ENCODE measurements around the gene VEPH1. TPM values are rescaled to one million over a fixed set of nuclear protein-coding genes. Genes with fewer than 3 reads are reported as not detected.

VEPH1 gene
- total RNA-seq, 4 donors from 2014 or later = 5.8 TPM; not detected in 3

- Histone ChIP-seq H3K9me3 (no peaks in the 10 kb centered on the region), H3K27ac (no peak overlapping the region), H3K36me3 (no peaks in the 10 kb centered on the region), H3K27me3 (no peaks in the 10 kb centered on the region), H3K4me3 (no peak overlapping the region), H3K4me1 (no peaks in the 10 kb centered on the region)
- TF ChIP-seq POLR2A (IDR thresholded peaks at IDR 0.05) = no peak
- no peak for DNase-seq
Observed at GRCh38 chr3:157318639-157319288, 184.5 kb downstream of the VEPH1 start.

- TF ChIP-seq POLR2A (IDR thresholded peaks at IDR 0.05) (no peak), CTCF (IDR thresholded peaks at IDR 0.05) (no peak)
- no peaks in the 10 kb centered on the region for H3K4me1 ChIP-seq
- no peaks in the 10 kb centered on the region for H3K9me3 ChIP-seq
- no peaks in the 10 kb centered on the region for H3K27me3 ChIP-seq
- DNase-seq = no peak
- H3K4me3 ChIP-seq = no peak overlapping the region
- H3K27ac ChIP-seq = no peak overlapping the region
- no peaks in the 10 kb centered on the region for H3K36me3 ChIP-seq
Observed at GRCh38 chr3:157317895-157318294, 185.3 kb downstream of the VEPH1 start.

- no peaks in the 10 kb centered on the region for H3K27me3 ChIP-seq
- H3K4me1 ChIP-seq = no peaks in the 10 kb centered on the region
- H3K27ac ChIP-seq = no peak overlapping the region
- no peak for TF ChIP-seq POLR2A (IDR thresholded peaks at IDR 0.05)
- TF ChIP-seq CTCF (IDR thresholded peaks at IDR 0.05) = no peak
- H3K9me3 ChIP-seq = no peaks in the 10 kb centered on the region
- H3K4me3 ChIP-seq = no peak overlapping the region
- no peaks in the 10 kb centered on the region for H3K36me3 ChIP-seq
- no peak for DNase-seq
Observed at GRCh38 chr3:157313186-157313585, 190.0 kb downstream of the VEPH1 start.

GRCh38 chr3:157312376-157312745 lies 190.9 kb downstream of the VEPH1 start:
- H3K4me3 ChIP-seq = no peak overlapping the region
- H3K27me3 ChIP-seq = no peaks in the 10 kb centered on the region
- DNase-seq = no peak
- H3K27ac ChIP-seq = no peak overlapping the region
- no peaks in the 10 kb centered on the region for H3K4me1 ChIP-seq
- H3K9me3 ChIP-seq = no peaks in the 10 kb centered on the region
- TF ChIP-seq CTCF (IDR thresholded peaks at IDR 0.05) = no peak
- no peak for TF ChIP-seq POLR2A (IDR thresholded peaks at IDR 0.05)
- no peaks in the 10 kb centered on the region for H3K36me3 ChIP-seq

GRCh38 chr3:157311633-157312375 lies 191.4 kb downstream of the VEPH1 start:
- Histone ChIP-seq H3K27ac (no peak overlapping the region), H3K4me3 (no peak overlapping the region), H3K9me3 (no peaks in the 10 kb centered on the region), H3K36me3 (no peaks in the 10 kb centered on the region), H3K27me3 (no peaks in the 10 kb centered on the region), H3K4me1 (no peaks in the 10 kb centered on the region)
- DNase-seq = no peak
- TF ChIP-seq CTCF (IDR thresholded peaks at IDR 0.05) = no peak
- no peak for TF ChIP-seq POLR2A (IDR thresholded peaks at IDR 0.05)

GRCh38 chr3:157310329-157311052 lies 192.7 kb downstream of the VEPH1 start:
- no peak overlapping the region for H3K27ac ChIP-seq
- H3K4me1 ChIP-seq = no peaks in the 10 kb centered on the region
- TF ChIP-seq CTCF (IDR thresholded peaks at IDR 0.05) = no peak
- no peak for TF ChIP-seq POLR2A (IDR thresholded peaks at IDR 0.05)
- no peaks in the 10 kb centered on the region for H3K27me3 ChIP-seq
- no peaks in the 10 kb centered on the region for H3K9me3 ChIP-seq
- no peak for DNase-seq
- no peak overlapping the region for H3K4me3 ChIP-seq
- no peaks in the 10 kb centered on the region for H3K36me3 ChIP-seq

Measured in Peyer's patch (tissue), 4 donors.